Hepatocyte (in vitro differentiated cells): ENCODE results near the gene MED15.
"Not testable (repeated sequence)": the region's sequence is repeated elsewhere in the genome, so short reads cannot be mapped to it uniquely, and the experiment has no call there.

ENCODE experiments used
- EZH2 ChIP-seq: fragments of 200-600 bp; sonication (generic); IDR thresholded peaks from 2 replicates; pipeline ENCODE4 v1.6.1; 2016; ENCODE audit warnings: antibody characterized with exemption, mild to moderate bottlenecking, borderline replicate concordance
- EZH2phosphoT487 ChIP-seq: fragments of 200-600 bp; sonication (generic); IDR thresholded peaks from one replicate; pipeline ENCODE4 v1.6.1; 2018; ENCODE audit warnings: antibody characterized with exemption, mild to moderate bottlenecking, low read depth, moderate library complexity; ENCODE audit not compliant: unreplicated experiment, severe bottlenecking
- TF ChIP-seq, protein P1 (sequence below): fragments of 200-600 bp; sonication (generic); IDR thresholded peaks from 2 replicates; pipeline ENCODE4 v1.5.1; 2016; ENCODE audit warnings: antibody characterized with exemption, mild to moderate bottlenecking; ENCODE audit not compliant: poor library complexity

DNA sequence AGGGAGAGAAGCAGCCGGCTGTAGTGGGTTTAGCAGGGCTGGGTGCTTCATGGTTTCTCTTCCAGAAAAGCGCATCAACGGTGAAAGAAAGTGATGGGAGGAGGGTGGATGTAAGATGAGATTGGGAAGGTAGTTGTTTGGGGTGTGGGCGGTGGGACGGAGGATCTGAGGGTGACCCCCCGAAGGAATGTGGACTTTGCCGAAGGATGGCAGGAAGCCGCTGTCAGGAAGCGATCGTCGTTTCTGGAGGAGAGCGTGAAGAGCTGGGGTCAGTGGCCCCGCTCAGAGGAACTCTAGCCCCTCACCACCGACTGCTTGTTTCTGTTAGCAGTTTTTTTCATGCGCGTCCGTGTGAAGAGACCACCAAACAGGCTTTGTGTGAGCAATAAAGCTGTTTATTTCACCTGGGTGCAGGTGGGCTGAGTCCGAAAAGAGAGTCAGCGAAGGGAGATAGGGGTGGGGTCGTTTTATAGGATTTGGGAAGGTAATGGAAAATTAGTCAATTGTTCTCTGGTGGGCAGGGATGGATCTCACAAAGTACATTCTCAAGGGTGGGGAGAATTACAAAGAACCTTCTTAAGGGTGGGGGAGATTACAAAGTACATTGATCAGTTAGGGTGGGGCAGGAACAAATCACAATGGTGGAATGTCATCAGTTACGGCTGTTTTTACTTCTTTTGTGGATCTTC, 801 bp downstream of the MED15 start:
- TF ChIP-seq, protein P1, sequence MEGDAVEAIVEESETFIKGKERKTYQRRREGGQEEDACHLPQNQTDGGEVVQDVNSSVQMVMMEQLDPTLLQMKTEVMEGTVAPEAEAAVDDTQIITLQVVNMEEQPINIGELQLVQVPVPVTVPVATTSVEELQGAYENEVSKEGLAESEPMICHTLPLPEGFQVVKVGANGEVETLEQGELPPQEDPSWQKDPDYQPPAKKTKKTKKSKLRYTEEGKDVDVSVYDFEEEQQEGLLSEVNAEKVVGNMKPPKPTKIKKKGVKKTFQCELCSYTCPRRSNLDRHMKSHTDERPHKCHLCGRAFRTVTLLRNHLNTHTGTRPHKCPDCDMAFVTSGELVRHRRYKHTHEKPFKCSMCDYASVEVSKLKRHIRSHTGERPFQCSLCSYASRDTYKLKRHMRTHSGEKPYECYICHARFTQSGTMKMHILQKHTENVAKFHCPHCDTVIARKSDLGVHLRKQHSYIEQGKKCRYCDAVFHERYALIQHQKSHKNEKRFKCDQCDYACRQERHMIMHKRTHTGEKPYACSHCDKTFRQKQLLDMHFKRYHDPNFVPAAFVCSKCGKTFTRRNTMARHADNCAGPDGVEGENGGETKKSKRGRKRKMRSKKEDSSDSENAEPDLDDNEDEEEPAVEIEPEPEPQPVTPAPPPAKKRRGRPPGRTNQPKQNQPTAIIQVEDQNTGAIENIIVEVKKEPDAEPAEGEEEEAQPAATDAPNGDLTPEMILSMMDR = not testable (repeated sequence)
- not testable (repeated sequence) for TF ChIP-seq EZH2, EZH2phosphoT487
